ENCODE measurements around the gene APCDD1L. TPM values are rescaled to one million over a fixed set of nuclear protein-coding genes. Genes with fewer than 3 reads are reported as not detected.
"Not testable (repeated sequence)": the region's sequence is repeated elsewhere in the genome, so short reads cannot be mapped to it uniquely, and the experiment has no call there.

APCDD1L gene
- total RNA-seq, 1 donor from 2014 or later, result 0.25 TPM

DNA sequence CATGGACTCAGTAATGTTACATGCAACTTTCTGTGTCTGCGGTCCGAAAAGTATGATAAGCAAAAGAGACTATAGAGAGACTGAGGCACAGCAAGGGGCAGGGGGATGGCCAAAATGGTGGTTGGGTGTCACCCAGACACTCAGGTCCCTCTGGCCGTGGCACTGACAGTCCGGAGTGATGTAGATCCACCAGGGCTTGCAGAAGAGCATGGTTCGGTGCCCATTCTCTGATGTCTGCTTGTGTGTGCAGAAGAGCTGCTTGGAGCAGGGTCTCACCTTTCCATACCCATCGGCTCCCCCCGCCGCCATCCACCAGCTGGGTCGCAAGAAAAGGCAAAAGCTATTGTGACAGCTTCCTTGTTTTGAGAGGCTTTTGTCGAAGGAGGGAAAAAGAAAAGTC is 6.6 kb upstream of the APCDD1L start:
- intact Hi-C loops (cut with micrococcal nuclease), result no loop called here
- ATAC-seq, result no peak
- no peak for DNase-seq

DNA sequence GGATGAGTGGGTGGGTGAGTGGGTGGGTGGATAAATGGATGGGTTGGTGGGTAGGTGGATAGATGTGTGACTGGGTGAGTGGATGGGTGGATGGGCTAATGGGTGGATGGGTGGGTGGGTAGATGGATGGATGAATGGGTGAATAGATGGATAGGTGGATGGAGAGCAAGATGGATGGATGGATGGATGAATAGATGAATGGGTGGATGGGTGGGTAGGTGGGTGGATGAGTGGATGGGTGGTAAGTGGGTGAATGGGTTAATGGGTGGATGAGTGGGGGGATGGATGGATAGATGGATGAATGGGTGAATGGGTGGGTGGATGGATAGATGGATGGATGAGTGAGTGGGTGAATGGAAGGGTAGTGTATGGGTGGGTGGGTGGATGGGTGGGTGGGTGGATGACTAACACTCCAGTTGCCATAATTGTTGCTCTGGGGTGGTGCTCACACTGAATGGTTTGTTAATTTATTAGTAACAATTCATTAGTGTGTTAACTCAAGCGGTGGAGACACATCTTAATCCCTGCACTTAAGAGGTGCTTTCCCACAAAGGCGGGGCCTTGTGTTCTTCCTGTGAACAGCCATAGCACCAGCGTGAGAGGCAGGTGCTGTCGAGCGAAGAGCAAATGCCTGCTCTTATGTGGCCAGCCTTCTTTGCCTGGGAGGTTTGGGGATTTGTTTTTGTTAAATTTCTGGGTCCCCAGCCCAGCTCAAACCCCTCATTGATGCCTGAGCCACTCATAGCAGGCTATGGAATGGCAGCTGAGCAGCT is 4.9 kb upstream of the APCDD1L start:
- intact Hi-C loops (cut with micrococcal nuclease), result no loop called here
- ATAC-seq, result no peak
- no peak for DNase-seq

DNA sequence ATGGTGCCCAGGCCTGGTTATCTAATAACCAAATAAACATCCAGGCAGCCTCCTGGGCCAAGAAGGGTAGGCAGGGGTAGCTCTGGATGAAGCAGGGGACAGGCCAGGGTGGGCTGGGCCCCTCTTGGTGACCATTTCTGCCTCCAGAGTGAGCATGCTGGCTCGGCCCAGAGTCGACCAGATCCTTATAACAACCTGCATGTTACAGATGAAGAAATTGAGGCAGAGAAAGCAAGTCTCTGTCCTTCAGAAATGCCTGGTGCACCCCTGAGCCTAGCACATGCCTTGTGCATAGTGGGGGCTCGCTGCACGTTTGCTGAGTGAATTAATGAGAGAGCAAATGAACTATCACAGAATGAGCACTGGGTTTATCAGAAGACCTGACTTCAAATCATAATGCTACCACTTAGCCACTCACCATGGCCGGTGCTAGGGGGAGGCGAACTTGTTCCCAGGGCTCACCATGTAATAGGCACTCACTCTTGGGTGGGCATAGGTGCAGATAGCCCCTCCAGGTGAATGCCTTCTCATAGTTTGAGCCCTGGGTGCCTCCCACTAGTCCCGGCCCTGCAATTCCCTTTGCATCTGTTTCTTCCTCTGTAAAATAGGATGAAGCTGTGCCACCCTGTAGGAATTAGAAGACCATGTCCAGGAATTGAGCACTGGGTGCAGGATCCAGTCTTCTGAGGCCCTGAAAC is 3.8 kb upstream of the APCDD1L start:
- intact Hi-C loops (cut with micrococcal nuclease), result no loop called here
- ATAC-seq (no peak), DNase-seq (no peak)

DNA sequence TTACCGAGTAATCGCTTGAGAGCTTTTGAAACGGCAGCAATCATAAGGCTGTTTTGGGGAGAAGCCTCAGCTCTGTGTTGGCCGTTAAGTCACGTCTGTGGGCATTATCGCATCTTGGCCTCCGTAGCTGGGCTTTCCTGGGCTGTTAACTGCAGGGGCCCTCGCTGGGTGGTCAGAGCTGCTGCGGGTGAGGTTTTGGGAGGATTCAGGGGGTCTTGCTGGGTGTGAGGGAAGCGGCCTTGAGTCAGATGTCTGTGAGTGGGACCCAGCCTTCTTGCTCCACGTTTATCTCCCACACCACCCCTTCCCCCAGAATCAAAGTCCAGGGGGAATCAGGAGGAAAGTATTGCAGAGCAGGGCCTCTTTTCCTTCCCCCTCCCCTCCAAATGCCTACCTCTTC is 3.2 kb upstream of the APCDD1L start:
- ATAC-seq (no peak), DNase-seq (no peak)
- intact Hi-C loops (cut with micrococcal nuclease), result no loop called here

DNA sequence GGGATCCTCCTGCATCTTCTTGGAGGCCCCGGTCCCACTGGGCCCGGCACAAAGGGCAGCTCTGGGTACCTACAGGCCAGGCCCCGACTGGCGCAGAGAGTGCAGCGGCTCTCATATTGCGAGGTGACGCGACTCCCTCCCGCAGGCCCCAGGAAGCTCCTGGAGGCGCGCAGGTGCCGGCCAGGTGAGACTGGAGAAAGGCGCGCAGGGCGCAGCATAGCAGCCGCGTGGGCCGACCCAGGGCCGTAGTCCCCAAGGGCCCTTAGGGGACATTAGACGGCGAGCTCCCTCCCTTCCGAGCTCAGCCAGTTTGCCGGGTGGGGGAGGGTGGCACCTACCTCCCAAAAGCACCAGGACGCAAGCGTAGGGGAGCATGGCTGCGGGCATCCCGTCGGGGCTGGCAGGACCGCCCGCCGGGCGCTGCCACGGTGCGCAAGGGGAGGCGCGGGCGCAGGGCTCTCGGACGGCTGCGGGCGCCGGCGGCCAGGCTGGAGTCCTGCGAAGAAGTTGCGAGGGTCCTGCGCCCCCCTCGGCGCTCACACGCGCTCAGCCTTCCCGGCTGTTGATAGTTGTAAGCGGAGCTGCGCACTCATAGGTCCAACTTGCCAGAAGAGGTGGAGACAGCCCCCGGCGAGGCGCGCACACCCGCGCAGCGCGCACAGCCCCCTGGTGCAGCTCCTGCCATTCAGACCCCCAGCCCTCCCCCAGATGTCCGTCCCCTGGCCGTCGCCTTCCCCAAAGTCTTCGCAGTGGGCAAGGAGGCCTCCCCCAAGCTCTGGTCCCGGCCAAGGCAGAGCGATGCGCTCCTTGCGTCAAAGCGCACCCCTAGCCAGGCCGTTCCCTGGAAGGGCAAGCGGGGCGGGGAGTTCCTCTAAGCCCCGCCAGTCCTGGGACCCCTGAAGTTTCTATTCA is 622 bp downstream of the APCDD1L start:
- intact Hi-C loops (cut with micrococcal nuclease), result no loop called here
- DNase-seq (no peak), ATAC-seq (peak; percentile 57)

DNA sequence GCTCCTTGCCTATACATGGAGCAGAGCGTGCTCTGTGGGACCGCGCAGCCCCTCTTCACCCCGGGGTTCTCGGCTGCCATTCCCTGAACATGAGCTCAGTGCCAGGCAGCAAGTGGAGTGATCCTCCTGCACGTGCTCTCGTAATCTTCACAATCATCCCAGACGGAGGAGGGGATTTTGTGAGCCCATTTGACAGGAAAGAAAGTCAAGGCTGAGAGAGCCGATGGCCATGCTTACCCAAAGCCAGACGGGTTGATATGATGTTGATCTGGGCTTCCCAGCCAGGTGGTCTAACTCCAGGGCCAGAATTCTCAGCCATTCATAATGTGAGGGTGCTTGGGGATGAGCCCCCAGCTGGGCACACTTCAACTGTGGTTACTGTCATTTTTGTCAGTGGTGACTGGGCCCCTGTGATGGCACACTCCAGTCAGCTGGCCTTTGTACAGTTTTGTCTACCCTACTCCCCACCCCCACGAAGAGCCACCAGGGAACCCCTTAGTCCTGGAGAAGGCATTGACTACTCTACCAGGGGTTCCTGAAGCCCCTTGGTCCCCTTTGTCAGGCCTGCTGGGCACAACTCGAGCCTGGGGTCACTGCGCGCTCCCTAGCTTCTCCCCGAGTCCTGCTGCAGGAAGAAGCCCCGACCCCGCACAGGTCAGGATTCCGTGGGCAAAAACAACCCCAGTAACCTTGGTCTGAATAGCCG is 1.5 kb downstream of the APCDD1L start:
- DNase-seq (no peak), ATAC-seq (no peak)
- intact Hi-C loops (cut with micrococcal nuclease), result no loop called here

DNA sequence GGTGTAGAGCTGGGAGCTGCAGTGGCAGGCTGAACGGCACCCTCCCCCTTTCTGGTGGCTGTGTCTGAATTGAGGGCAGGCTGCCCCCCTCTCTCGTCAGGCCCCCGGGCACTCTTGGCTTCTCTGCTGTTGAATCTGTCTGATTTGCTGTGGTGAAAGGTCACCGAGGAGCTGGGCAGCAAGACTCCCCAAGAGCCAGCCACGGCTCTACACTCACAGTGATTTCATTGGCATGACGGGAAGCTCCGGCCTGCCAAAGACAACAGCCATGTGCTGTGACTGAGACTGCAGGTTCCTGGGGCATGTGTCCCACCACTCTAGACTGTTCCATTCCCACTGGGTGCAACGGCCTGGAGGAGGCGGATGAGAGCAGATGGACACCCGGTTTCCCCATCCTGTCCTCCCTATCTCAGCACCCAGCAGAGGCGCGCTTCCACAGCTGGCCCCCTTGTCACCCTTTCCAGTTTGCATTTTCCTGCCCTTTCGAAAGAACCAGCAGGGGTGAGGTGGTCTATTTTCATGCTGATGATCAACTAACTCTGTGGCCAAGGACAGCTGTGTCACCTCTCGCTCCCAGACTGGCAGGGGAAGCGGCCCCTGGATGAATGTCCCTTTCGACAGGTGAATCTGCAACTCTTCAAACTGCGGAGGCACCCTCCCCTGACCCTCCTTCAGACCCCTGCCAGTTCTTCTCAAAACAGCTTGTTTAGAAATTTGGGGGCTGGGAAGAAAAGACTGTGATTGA is 2.2 kb downstream of the APCDD1L start:
- no peak for ATAC-seq
- intact Hi-C loops (cut with micrococcal nuclease), result no loop called here
- DNase-seq, result no peak

DNA sequence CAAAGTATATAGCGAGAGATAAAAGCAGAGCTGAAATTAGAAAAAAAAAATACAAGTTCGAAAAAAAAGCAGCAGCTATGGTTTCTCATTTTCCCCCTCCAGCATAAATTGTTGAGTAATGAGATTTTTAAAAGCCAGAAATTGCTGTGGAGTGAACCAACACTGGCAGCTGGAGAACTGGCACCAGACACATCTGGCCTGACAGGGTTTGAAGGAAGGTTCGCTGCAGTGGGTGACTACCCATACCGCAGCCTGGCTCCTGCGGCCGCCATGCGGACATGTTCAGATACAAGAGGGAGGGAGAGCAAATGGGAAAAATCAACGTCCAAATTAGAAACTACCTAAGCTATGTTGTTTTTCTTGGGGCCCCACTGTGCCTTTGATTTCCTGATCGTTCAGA is 3.3 kb downstream of the APCDD1L start:
- DNase-seq (no peak), ATAC-seq (no peak)
- intact Hi-C loops (cut with micrococcal nuclease), result no loop called here

DNA sequence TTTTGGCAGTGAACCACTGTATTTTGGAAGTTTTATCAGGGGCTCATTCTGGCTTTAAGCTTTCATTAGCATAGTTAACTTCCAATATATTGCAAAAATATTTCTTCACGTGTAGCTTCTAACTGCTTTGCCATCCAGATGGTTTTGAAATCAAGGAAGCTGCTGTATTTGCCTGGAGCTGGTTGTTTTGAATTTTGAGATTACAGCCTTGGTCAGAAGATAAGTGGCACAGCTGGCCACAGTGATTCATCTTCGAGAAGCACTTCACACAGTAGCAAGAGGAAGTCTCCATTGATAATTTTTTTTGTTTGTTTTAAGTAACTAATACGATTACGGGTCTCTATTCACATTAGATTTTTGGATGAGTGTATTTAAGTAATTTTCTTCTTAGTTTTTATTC is 3.8 kb downstream of the APCDD1L start:
- no peak for DNase-seq
- intact Hi-C loops (cut with micrococcal nuclease), result no loop called here
- ATAC-seq, result no peak

DNA sequence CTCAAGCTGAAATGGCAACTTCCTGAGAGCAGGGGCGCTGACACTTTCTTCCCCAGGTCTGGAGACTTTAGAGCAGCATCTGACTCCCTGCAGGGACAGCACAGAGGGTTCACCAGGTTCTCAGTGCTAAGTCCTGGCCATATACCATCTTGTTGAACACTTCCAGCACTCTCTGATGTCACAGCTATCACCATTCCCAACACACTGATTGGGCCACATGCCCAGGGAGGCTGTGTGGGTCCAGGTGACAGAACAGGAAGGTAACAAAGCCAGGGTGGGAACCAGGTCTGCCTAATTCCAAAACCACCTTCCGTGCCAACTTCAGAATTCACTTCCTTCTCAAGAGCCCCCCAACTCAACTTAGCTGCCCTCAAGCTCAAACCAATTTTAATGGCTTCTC is 4.3 kb downstream of the APCDD1L start:
- DNase-seq (no peak), ATAC-seq (no peak)
- intact Hi-C loops (cut with micrococcal nuclease), result no loop called here

DNA sequence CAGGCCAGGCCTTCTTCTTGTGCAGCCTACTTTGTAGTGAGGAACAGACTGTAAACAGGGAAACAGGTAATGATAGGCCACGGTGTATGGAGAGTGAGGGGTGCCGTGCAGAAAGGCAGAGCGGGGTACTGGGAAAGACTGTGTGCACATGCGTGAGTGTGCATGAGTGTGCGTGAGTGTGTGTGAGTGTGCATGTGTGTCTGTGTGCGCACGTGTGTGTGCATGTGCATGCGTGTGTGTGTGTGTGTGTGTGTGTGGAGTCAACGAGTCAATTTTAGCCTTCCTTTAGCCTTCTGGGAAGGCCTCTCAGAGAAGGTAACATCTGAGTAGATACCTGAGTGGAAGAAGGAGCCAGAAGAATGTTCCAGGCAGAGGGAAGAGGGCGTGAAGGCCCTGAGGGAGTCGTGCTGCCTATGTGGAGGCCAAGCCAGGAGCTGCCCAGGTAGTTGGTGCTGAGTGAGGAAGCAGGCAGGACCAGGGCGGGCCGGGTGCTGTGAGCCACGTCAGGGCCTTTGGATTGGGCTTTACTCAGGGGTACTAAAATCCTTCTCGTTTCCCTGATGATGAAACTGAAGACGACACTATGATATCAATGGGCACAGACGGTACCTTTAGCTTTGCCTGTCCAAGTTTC is 6.3 kb downstream of the APCDD1L start:
- intact Hi-C loops (cut with micrococcal nuclease), result no loop called here
- no peak for DNase-seq

DNA sequence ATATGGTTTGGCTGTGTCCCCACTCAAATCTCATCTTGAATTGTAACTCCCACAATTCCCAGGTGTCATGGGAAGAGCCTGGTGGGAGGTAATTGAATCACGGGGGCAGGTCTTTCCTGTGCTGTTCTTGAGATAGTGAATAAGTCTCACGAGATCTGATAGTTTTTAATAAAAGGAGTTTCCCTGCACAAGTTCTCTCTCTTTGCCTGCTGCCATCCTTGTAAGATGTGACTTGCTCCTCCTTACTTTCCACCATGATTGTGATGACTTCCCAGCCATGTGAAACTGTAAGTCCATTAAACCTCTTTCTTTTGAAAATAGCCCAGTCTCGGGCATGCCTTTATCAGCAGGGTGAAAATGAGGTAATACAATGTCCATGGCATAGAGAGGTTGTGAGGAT is 8.2 kb downstream of the APCDD1L start:
- ATAC-seq; intact Hi-C loops (cut with micrococcal nuclease); DNase-seq: not testable (repeated sequence)

More for the DNA sequence above, 6.3 kb downstream of the APCDD1L start:
- no peak for ATAC-seq

DNA sequence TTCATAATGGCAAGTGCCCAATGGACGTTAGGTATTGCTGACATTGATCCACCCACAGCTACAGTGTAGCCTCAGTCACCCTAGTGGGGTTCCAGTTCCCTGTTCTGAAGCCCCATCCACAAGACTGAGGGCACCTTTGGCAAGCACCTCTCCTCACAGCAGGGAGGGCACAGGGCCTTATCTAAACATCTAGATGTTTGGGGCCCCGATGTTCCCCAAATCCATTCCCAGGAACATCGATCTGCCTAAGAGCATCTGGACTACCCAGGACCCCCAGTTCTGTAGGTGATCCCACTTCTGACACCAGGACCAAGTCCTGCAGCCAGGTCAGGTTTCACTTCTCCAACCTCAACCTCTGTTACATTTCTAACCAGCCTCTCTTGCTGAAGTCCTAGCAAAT is 10.6 kb downstream of the APCDD1L start:
- intact Hi-C loops (cut with micrococcal nuclease), result no loop called here
- ATAC-seq (no peak), DNase-seq (no peak)

DNA sequence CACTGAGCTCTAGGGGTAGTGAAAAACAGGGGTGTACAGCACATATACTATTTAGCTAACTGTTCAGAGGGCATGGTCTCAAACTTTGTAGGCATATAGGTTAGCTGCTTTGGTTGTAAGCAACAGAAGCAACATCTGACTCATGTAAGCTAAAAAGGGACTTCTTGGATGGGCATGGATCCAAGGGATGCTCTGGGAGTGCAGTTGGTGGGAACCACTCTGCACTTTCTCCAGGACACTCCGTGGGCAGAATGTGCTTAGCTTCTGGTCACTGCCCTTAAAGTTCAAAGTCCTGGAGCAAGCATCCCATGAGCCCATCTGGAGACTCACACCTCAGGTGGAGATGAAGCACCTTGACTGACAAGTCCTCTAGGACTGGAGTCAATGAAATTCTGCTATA is 11.5 kb downstream of the APCDD1L start:
- intact Hi-C loops (cut with micrococcal nuclease), result no loop called here
- DNase-seq, result no peak
- no peak for ATAC-seq

DNA sequence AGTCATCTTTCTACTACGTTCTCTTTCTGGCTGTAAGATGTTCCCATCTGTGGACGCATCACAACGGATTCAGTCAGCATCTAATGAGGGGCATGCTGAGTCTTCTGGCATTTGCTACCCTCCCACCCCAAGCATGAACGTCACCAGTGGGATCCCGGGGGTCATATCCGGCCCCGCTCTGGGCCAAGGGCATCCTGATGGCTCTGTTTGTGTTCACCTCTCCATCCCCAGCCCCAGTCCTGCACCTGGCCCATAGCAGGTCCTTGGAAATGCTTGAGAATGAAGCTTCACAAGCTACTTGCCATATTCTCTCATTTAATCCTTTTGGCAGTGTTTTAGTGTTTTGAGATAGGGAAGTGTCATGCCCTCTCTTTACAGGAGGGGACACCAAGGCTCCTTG is 14.9 kb downstream of the APCDD1L start:
- DNase-seq (no peak), ATAC-seq (no peak)
- intact Hi-C loops (cut with micrococcal nuclease), result no loop called here

DNA sequence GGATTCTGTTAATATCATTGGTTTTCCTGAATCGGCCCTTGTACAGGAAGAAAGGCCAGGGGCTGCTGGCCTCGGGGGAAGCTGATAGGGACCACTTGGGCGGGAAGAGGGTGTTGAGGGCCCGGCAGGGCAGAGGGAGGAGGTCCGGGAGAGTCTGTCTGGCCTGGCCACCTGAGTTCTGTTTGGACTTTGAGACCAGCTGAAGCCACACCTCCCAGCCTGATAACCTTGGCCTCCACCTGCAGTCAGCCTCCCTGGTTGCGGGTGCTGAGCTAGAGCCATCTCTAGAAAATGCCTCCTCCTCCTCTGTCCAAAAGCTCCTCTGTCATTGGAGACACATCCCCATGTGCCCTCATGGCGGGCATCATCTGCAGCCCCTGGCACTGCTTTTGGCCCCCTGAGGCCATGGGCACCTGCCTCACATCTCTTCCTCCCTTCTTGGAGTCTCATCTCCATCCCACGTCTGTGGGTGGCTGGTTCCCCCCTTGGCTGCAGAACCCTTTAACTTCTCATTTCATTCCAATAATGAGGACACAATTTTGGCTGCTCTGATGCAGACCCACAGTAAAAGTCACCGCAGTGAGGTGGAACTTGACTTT is 16.6 kb downstream of the APCDD1L start:
- ATAC-seq (no peak), DNase-seq (no peak)
- intact Hi-C loops (cut with micrococcal nuclease), result no loop called here

DNA sequence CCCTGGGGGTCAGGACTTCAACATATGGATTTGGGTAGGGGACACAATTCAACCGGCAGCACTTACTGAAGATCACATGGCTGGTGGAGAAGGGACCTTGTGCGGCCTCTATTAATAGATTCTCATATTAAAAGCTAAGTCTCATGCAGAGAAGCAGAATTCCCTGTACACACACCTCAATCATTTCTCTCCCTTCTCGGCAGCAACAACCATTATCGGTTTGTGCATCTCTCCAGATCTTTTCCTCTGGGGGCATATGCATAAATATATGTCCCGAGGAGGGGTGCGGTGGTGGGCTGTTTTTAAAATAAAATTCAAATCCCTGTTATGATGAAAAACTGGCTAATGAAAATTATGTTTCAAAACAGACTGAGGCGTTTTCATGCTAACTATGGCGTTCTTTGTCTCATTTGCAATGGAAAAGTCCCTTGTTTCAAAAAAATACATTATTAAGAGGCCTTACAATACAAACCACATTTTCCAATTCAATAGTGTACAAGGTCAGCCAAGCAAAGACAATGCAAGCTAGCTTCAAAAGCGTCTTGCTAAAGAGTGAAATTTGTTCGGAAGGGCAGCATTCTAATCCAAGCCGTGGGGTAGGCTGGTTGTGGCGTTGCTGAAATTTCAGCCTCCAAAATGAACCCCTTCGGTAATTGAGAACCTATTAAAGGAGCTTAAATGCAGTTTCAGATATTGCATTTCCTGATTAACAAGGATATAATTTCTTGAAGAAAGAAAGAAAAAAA is 17.3 kb downstream of the APCDD1L start:
- intact Hi-C loops (cut with micrococcal nuclease), result no loop called here
- DNase-seq (no peak), ATAC-seq (no peak)
